Ishikawa (cell line): ENCODE data around the gene ZNF367.

ENCODE experiments used
- CREB1 ChIP-seq: IDR thresholded peaks from 2 replicates; pipeline ENCODE4 v1.6.1; 2012; ENCODE audit warnings: low read depth
- EGR1 ChIP-seq: IDR thresholded peaks from 2 replicates; pipeline ENCODE4 v1.6.1; 2012
- EP300 ChIP-seq: IDR thresholded peaks from 2 replicates; pipeline ENCODE4 v1.6.1; 2012; ENCODE audit warnings: borderline replicate concordance
- REST ChIP-seq: IDR thresholded peaks from 2 replicates; pipeline ENCODE4 v1.6.1; 2012; ENCODE audit warnings: low read depth, mild to moderate bottlenecking

DNA sequence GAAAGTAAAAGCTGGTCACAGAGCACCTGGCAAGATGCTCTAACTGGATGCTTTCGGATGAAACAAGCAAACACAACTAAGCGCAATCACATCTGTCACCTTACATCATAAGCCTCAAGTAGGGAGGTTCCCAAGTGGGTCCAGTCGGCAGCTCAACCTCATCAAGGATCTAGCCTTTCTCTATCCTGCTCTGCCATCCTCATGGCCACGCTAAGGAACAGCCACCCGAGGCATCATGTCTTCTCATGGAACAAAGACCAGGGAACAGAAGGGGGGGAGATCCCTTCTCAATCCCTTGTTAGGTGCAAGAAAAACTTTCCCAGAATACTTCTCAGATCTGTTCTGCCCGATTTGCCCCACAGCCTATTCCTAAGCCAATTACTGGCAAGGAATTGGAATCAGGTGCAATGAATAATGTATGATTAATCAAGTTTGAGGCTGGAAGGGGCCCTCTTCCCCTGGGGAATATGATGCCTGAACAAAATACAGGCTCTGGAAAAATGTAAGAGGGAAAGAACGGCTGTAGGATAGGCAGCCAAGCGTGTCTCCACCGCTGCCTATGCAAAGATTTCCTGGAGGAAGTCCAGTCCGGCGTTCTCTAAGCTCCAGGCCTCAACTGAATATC is 30.5 kb upstream of the ZNF367 start:
- TF ChIP-seq CREB1: no peak
- TF ChIP-seq REST: no peak
- no peak for TF ChIP-seq EP300
- TF ChIP-seq EGR1: no peak
